ENCODE measurements around the gene SEC61B. TPM values are rescaled to one million over a fixed set of nuclear protein-coding genes. Genes with fewer than 3 reads are reported as not detected.

Gene SEC61B
- total RNA-seq, 1 donor from 2014 or later, result 80.8 TPM

- no peaks in the 10 kb centered on the region for H3K27me3 ChIP-seq
- DNase-seq (ENCODE audit: extremely low spot score in 2 of 2), result no peak
- H3K4me1 ChIP-seq, result no peaks in the 10 kb centered on the region
- no peaks in the 10 kb centered on the region for H3K9me3 ChIP-seq
- peaks cover 0 to 2% of the 10 kb centered on the region in 2 donors for H3K36me3 ChIP-seq
- H3K4me3 ChIP-seq, result no peak overlapping the region
- no peak overlapping the region for H3K27ac ChIP-seq
- no peak for TF ChIP-seq CTCF (IDR thresholded peaks at IDR 0.05)
- no peak for TF ChIP-seq POLR2A (IDR thresholded peaks at IDR 0.05)
- no peak for TF ChIP-seq POLR2AphosphoS5 (IDR thresholded peaks at IDR 0.05; ENCODE audit: insufficient read depth in 1 of 2, low read depth in 1 of 2)
- intact Hi-C loops (cut with DNase I), result no loop called here
Observed at GRCh38 chr9:99244344-99245260, 22.5 kb downstream of the SEC61B start.

GRCh38 chr9:99249619-99250018 is 27.5 kb downstream of the SEC61B start:
- intact Hi-C loops (cut with DNase I), result no loop called here
- Histone ChIP-seq H3K4me1 (no peaks in the 10 kb centered on the region), H3K27me3 (no peaks in the 10 kb centered on the region), H3K4me3 (no peak overlapping the region), H3K9me3 (no peaks in the 10 kb centered on the region), H3K27ac (no peak overlapping the region), H3K36me3 (no peaks in the 10 kb centered on the region)
- TF ChIP-seq CTCF (IDR thresholded peaks at IDR 0.05), result no peak
- no peak for TF ChIP-seq POLR2A (IDR thresholded peaks at IDR 0.05)
- no peak for TF ChIP-seq POLR2AphosphoS5 (IDR thresholded peaks at IDR 0.05; ENCODE audit: insufficient read depth in 1 of 2, low read depth in 1 of 2)
- DNase-seq (ENCODE audit: extremely low spot score in 2 of 2), result no peak

- H3K36me3 ChIP-seq, result no peaks in the 10 kb centered on the region
- no peak overlapping the region for H3K4me3 ChIP-seq
- no peak for DNase-seq (ENCODE audit: extremely low spot score in 2 of 2)
- H3K27ac ChIP-seq, result no peak overlapping the region
- H3K27me3 ChIP-seq, result no peaks in the 10 kb centered on the region
- intact Hi-C loops (cut with DNase I), result no loop called here
- TF ChIP-seq POLR2A (IDR thresholded peaks at IDR 0.05) (no peak), POLR2AphosphoS5 (IDR thresholded peaks at IDR 0.05; ENCODE audit: insufficient read depth in 1 of 2, low read depth in 1 of 2) (no peak), CTCF (IDR thresholded peaks at IDR 0.05) (no peak)
- H3K9me3 ChIP-seq, result no peaks in the 10 kb centered on the region
- H3K4me1 ChIP-seq, result no peaks in the 10 kb centered on the region
Observed at GRCh38 chr9:99251157-99251556, 29.1 kb downstream of the SEC61B start.

GRCh38 chr9:99253134-99253533 is 31.1 kb downstream of the SEC61B start:
- H3K27ac ChIP-seq, result no peak overlapping the region
- intact Hi-C loops (cut with DNase I), result no loop called here
- H3K4me1 ChIP-seq, result no peaks in the 10 kb centered on the region
- H3K4me3 ChIP-seq, result no peak overlapping the region
- H3K27me3 ChIP-seq, result no peaks in the 10 kb centered on the region
- TF ChIP-seq POLR2A (IDR thresholded peaks at IDR 0.05), result no peak
- no peak for TF ChIP-seq CTCF (IDR thresholded peaks at IDR 0.05)
- no peak for TF ChIP-seq POLR2AphosphoS5 (IDR thresholded peaks at IDR 0.05; ENCODE audit: insufficient read depth in 1 of 2, low read depth in 1 of 2)
- no peak for DNase-seq (ENCODE audit: extremely low spot score in 2 of 2)
- no peaks in the 10 kb centered on the region for H3K9me3 ChIP-seq
- H3K36me3 ChIP-seq, result no peaks in the 10 kb centered on the region
